Measurements from ENCODE around the gene MYO16.

MYO16 gene

DNA sequence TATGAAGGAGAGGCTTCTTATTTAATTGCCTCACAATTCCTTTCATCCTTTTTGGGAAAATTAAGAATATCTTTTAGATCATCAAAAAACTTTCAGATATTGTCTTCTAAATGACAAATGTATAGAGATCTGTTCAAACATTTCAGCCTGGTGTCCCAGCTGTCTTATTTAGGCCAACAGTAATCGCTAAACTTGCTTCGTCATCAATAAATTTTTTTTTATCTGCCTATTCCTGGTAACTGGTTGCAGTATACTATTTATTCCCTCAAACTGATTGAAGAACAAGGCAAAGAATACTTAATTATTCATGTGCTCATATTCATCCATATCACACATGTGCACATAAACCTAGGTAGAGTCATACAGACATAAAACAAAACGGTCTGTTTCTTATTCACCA, 5.3 kb upstream of the MYO16 start:
- Histone ChIP-seq H2AK5ac (ENCODE audit: low read length, severe bottlenecking) (no peak overlapping the region), H2BK120ac (ENCODE audit: low read depth, low read length) (no peak overlapping the region), H3K79me1 (replicated peaks; ENCODE audit: low read length, poor library complexity, severe bottlenecking) (no peaks in the 10 kb centered on the region), H3K4me2 (ENCODE audit: low read length, poor library complexity, severe bottlenecking) (no peak overlapping the region), H3K4ac (ENCODE audit: low read depth in 1 of 2, low read length in 2 of 2) (no peak overlapping the region), H2AFZ (ENCODE audit: low read depth, low read length) (no peak overlapping the region), H3K9me3 (ENCODE audit: control insufficient read depth, low read length) (peaks cover 6% of the 10 kb centered on the region), H2BK5ac (ENCODE audit: low read depth, low read length, poor library complexity, severe bottlenecking) (no peak overlapping the region), H2BK15ac (ENCODE audit: low read depth, poor library complexity, severe bottlenecking) (no peak overlapping the region), H3K14ac (ENCODE audit: low read length in 2 of 2) (no peak overlapping the region), H3K36me3 (ENCODE audit: control insufficient read depth in 1 of 2, insufficient read depth in 2 of 2, low read depth in 1 of 2, low read length in 2 of 2) (no peaks in the 10 kb centered on the region), H3K4me1 (ENCODE audit: control insufficient read depth, insufficient read depth, low read depth, low read length) (no peaks in the 10 kb centered on the region), H3K18ac (ENCODE audit: low read depth in 1 of 2, low read length in 2 of 2) (no peak overlapping the region), H3K23ac (ENCODE audit: low read length in 2 of 2) (no peak overlapping the region), H3K9ac (ENCODE audit: low read length) (no peak overlapping the region), H3K4me3 (ENCODE audit: insufficient read depth in 1 of 2, low read depth in 1 of 2, low read length in 2 of 2) (no peak overlapping the region), H4K8ac (ENCODE audit: low read length) (no peak overlapping the region), H3K27ac (ENCODE audit: low read length, poor library complexity, severe bottlenecking) (no peak overlapping the region), H2BK12ac (ENCODE audit: low read length in 2 of 2) (no peak overlapping the region), H4K91ac (ENCODE audit: low read length) (no peak overlapping the region), H3K27me3 (ENCODE audit: control insufficient read depth in 1 of 2, insufficient read depth in 1 of 2, low read length in 2 of 2) (no peaks in the 10 kb centered on the region)
- 90% methylated on average over 3 of the region's 3 CpGs for WGBS
- DNase-seq: no peak

DNA sequence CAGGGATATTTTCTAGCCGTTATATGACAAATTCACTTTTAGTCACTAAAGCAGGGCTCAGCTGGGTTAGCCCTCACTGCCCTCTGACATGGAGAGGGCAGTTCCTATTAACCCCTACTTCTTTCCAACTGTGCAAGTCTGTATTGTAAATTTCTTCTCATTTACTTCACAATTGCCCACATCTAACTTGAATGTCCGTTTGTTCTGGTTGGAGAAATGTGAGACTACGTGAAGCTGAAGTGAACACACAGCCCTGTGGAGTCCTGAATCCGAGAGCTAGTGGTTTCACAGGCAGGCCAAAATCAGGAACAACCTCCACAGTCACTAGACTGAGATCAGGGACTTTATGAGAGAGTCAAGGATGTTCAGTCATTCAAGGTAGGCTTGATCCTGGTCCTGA, 4.4 kb upstream of the MYO16 start:
- peaks cover 6% of the 10 kb centered on the region for H3K9me3 ChIP-seq (ENCODE audit: control insufficient read depth, low read length)
- H4K91ac ChIP-seq (ENCODE audit: low read length): no peak overlapping the region
- H3K4me3 ChIP-seq (ENCODE audit: insufficient read depth in 1 of 2, low read depth in 1 of 2, low read length in 2 of 2): no peak overlapping the region
- H2BK15ac ChIP-seq (ENCODE audit: low read depth, poor library complexity, severe bottlenecking): no peak overlapping the region
- no peak for DNase-seq
- H2BK12ac ChIP-seq (ENCODE audit: low read length in 2 of 2): no peak overlapping the region
- peaks cover 0 to 3% of the 10 kb centered on the region in 2 experiments for H3K27me3 ChIP-seq (ENCODE audit: control insufficient read depth in 1 of 2, insufficient read depth in 1 of 2, low read length in 2 of 2)
- no peak overlapping the region for H3K27ac ChIP-seq (ENCODE audit: low read length, poor library complexity, severe bottlenecking)
- no peaks in the 10 kb centered on the region for H3K79me1 ChIP-seq (replicated peaks; ENCODE audit: low read length, poor library complexity, severe bottlenecking)
- no peaks in the 10 kb centered on the region for H3K4me1 ChIP-seq (ENCODE audit: control insufficient read depth, insufficient read depth, low read depth, low read length)
- H2AK5ac ChIP-seq (ENCODE audit: low read length, severe bottlenecking): peak overlapping the region; percentile 27
- H2BK5ac ChIP-seq (ENCODE audit: low read depth, low read length, poor library complexity, severe bottlenecking): no peak overlapping the region
- no peak overlapping the region for H3K4ac ChIP-seq (ENCODE audit: low read depth in 1 of 2, low read length in 2 of 2)
- no peak overlapping the region for H3K14ac ChIP-seq (ENCODE audit: low read length in 2 of 2)
- WGBS: 83% methylated on average over 4 of the region's 4 CpGs
- no peak overlapping the region for H2BK120ac ChIP-seq (ENCODE audit: low read depth, low read length)
- H3K9ac ChIP-seq (ENCODE audit: low read length): no peak overlapping the region
- H3K36me3 ChIP-seq (ENCODE audit: control insufficient read depth in 1 of 2, insufficient read depth in 2 of 2, low read depth in 1 of 2, low read length in 2 of 2): no peaks in the 10 kb centered on the region
- no peak overlapping the region for H3K18ac ChIP-seq (ENCODE audit: low read depth in 1 of 2, low read length in 2 of 2)
- no peak overlapping the region for H3K23ac ChIP-seq (ENCODE audit: low read length in 2 of 2)
- H2AFZ ChIP-seq (ENCODE audit: low read depth, low read length): no peak overlapping the region
- H3K4me2 ChIP-seq (ENCODE audit: low read length, poor library complexity, severe bottlenecking): no peak overlapping the region
- H4K8ac ChIP-seq (ENCODE audit: low read length): no peak overlapping the region

DNA sequence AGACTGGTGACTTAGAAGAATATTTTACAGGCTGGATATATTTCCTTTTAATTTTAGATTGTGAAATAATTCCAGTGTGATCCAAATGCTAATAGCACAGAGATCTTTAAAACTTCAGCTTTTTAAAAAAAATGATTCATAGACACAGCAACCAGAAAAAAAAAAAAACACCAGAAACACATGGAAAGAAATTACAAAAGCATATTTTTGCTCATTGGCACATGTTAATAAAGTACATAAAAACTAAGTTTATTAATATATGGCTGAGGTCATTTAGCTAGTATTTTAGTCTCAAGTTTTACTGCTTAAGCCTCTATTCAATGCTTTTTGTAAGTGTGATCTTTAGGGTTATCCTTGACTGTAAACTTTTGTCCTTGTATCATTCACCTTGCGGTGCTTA, 577 bp downstream of the MYO16 start:
- no peak for DNase-seq
- Histone ChIP-seq H3K4me1 (ENCODE audit: control insufficient read depth, insufficient read depth, low read depth, low read length) (no peaks in the 10 kb centered on the region), H2BK120ac (ENCODE audit: low read depth, low read length) (no peak overlapping the region), H2BK15ac (ENCODE audit: low read depth, poor library complexity, severe bottlenecking) (no peak overlapping the region), H3K9me3 (ENCODE audit: control insufficient read depth, low read length) (peaks cover 4% of the 10 kb centered on the region), H2BK12ac (ENCODE audit: low read length in 2 of 2) (no peak overlapping the region), H3K36me3 (ENCODE audit: control insufficient read depth in 1 of 2, insufficient read depth in 2 of 2, low read depth in 1 of 2, low read length in 2 of 2) (no peaks in the 10 kb centered on the region), H4K8ac (ENCODE audit: low read length) (no peak overlapping the region), H2AK5ac (ENCODE audit: low read length, severe bottlenecking) (no peak overlapping the region), H2BK5ac (ENCODE audit: low read depth, low read length, poor library complexity, severe bottlenecking) (no peak overlapping the region), H3K27me3 (ENCODE audit: control insufficient read depth in 1 of 2, insufficient read depth in 1 of 2, low read length in 2 of 2) (peaks cover 0 to 3% of the 10 kb centered on the region in 2 experiments), H3K4me3 (ENCODE audit: insufficient read depth in 1 of 2, low read depth in 1 of 2, low read length in 2 of 2) (no peak overlapping the region), H3K9ac (ENCODE audit: low read length) (no peak overlapping the region), H3K18ac (ENCODE audit: low read depth in 1 of 2, low read length in 2 of 2) (no peak overlapping the region), H3K14ac (ENCODE audit: low read length in 2 of 2) (no peak overlapping the region), H3K4ac (ENCODE audit: low read depth in 1 of 2, low read length in 2 of 2) (no peak overlapping the region), H3K4me2 (ENCODE audit: low read length, poor library complexity, severe bottlenecking) (no peak overlapping the region), H3K79me1 (replicated peaks; ENCODE audit: low read length, poor library complexity, severe bottlenecking) (no peaks in the 10 kb centered on the region), H4K91ac (ENCODE audit: low read length) (no peak overlapping the region), H3K23ac (ENCODE audit: low read length in 2 of 2) (no peak overlapping the region), H2AFZ (ENCODE audit: low read depth, low read length) (no peak overlapping the region), H3K27ac (ENCODE audit: low read length, poor library complexity, severe bottlenecking) (no peak overlapping the region)
- 94% methylated on average over 1 of the region's 1 CpG for WGBS

DNA sequence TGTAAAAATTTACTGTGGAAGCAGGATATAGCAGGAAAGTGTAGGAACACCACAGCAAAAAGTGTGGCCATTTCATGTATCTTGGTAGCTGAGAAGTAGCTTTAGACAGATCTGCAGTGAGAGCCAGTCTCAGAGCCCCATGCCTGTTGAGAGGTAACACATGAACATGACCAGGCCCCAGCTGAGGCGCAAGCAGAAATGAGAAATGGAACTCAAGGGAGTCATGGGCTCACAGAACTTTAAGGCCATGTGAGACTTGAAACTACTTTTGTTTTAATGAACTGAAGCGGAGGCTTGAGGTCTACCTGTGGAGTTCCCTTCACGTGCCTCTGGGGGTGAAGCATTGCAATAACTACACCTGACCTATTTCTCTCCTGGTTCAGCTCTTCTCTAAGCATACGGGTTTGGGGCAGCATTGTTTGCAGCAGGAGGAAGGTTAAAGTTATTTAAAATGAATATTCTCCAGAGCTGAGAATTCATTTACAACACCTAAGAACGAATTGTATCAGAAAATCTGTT, 3.3 kb downstream of the MYO16 start:
- H2BK5ac ChIP-seq (ENCODE audit: low read depth, low read length, poor library complexity, severe bottlenecking): no peak overlapping the region

More for the DNA sequence above, 3.3 kb downstream of the MYO16 start:
- WGBS: 80% methylated on average over 3 of the region's 5 CpGs
- peaks cover 0 to 3% of the 10 kb centered on the region in 2 experiments for H3K27me3 ChIP-seq (ENCODE audit: control insufficient read depth in 1 of 2, insufficient read depth in 1 of 2, low read length in 2 of 2)
- no peak overlapping the region for H3K9ac ChIP-seq (ENCODE audit: low read length)
- H3K4me1 ChIP-seq (ENCODE audit: control insufficient read depth, insufficient read depth, low read depth, low read length): no peaks in the 10 kb centered on the region
- no peak overlapping the region for H3K23ac ChIP-seq (ENCODE audit: low read length in 2 of 2)
- H3K14ac ChIP-seq (ENCODE audit: low read length in 2 of 2): no peak overlapping the region
- no peak overlapping the region for H2BK120ac ChIP-seq (ENCODE audit: low read depth, low read length)
- H4K91ac ChIP-seq (ENCODE audit: low read length): no peak overlapping the region
- no peaks in the 10 kb centered on the region for H3K9me3 ChIP-seq (ENCODE audit: control insufficient read depth, low read length)
- no peak overlapping the region for H2BK15ac ChIP-seq (ENCODE audit: low read depth, poor library complexity, severe bottlenecking)
- no peak overlapping the region for H2BK12ac ChIP-seq (ENCODE audit: low read length in 2 of 2)
- no peak for DNase-seq
- no peak overlapping the region for H2AK5ac ChIP-seq (ENCODE audit: low read length, severe bottlenecking)
- H3K18ac ChIP-seq (ENCODE audit: low read depth in 1 of 2, low read length in 2 of 2): no peak overlapping the region
- H3K36me3 ChIP-seq (ENCODE audit: control insufficient read depth in 1 of 2, insufficient read depth in 2 of 2, low read depth in 1 of 2, low read length in 2 of 2): no peaks in the 10 kb centered on the region
- no peak overlapping the region for H3K27ac ChIP-seq (ENCODE audit: low read length, poor library complexity, severe bottlenecking)
- H3K4me3 ChIP-seq (ENCODE audit: insufficient read depth in 1 of 2, low read depth in 1 of 2, low read length in 2 of 2): no peak overlapping the region
- no peak overlapping the region for H3K4ac ChIP-seq (ENCODE audit: low read depth in 1 of 2, low read length in 2 of 2)
- H3K79me1 ChIP-seq (replicated peaks; ENCODE audit: low read length, poor library complexity, severe bottlenecking): no peaks in the 10 kb centered on the region
- no peak overlapping the region for H2AFZ ChIP-seq (ENCODE audit: low read depth, low read length)
- no peak overlapping the region for H4K8ac ChIP-seq (ENCODE audit: low read length)
- no peak overlapping the region for H3K4me2 ChIP-seq (ENCODE audit: low read length, poor library complexity, severe bottlenecking)
